ENCODE results near the gene FHOD3. TPM values are rescaled to one million over a fixed set of nuclear protein-coding genes. Genes with fewer than 3 reads are reported as not detected.

The FHOD3 gene
- total and polyA plus RNA-seq, 7 experiments from 2014 or later, result not detected

GRCh38 chr18:36711014-36711725 lies 413.7 kb downstream of the FHOD3 start:
- no peaks in the 10 kb centered on the region for H3K36me3 Mint-ChIP-seq
- CTCF ChIA-PET, result no interaction called here
- Histone ChIP-seq H3K9me3 (ENCODE audit: control insufficient read depth in 2 of 3, low read length in 3 of 3) (no peaks in the 10 kb centered on the region), H3K27ac (ENCODE audit: low read depth, low read length) (no peak overlapping the region), H3K4me1 (ENCODE audit: control insufficient read depth in 2 of 2, insufficient read depth in 2 of 2, low read length in 2 of 2) (no peaks in the 10 kb centered on the region), H3K36me3 (ENCODE audit: control insufficient read depth in 2 of 3, insufficient read depth in 3 of 3, low read length in 3 of 3) (no peaks in the 10 kb centered on the region), H3K4me3 (ENCODE audit: low read length) (no peak overlapping the region), H3K27me3 (ENCODE audit: control insufficient read depth in 2 of 2, insufficient read depth in 2 of 2, low read length in 2 of 2) (no peaks in the 10 kb centered on the region)
- DNase-seq (no peak), ATAC-seq (no peak)
- H3K4me3 Mint-ChIP-seq, result no peak overlapping the region
- no peaks in the 10 kb centered on the region for H3K9me3 Mint-ChIP-seq
- POLR2A ChIA-PET, result no interaction called here
- intact Hi-C loops (cut with micrococcal nuclease), result no loop called here
- H3K4me1 Mint-ChIP-seq, result no peaks in the 10 kb centered on the region
- peaks cover 9 to 26% (median 15%) of the 10 kb centered on the region in 5 donors for H3K27me3 Mint-ChIP-seq
- H3K27ac Mint-ChIP-seq, result no peak overlapping the region

GRCh38 chr18:36711813-36712444 lies 414.4 kb downstream of the FHOD3 start:
- intact Hi-C loops (cut with micrococcal nuclease), result no loop called here
- CTCF ChIA-PET, result no interaction called here
- POLR2A ChIA-PET, result no interaction called here
- H3K27me3 ChIP-seq (ENCODE audit: control insufficient read depth in 2 of 2, insufficient read depth in 2 of 2, low read length in 2 of 2), result no peaks in the 10 kb centered on the region
- H3K4me1 ChIP-seq (ENCODE audit: control insufficient read depth in 2 of 2, insufficient read depth in 2 of 2, low read length in 2 of 2), result no peaks in the 10 kb centered on the region
- Mint-ChIP-seq H3K27ac (no peak overlapping the region), H3K4me1 (no peaks in the 10 kb centered on the region), H3K9me3 (no peaks in the 10 kb centered on the region), H3K27me3 (peaks cover 7 to 21% (median 11%) of the 10 kb centered on the region in 5 donors), H3K4me3 (no peak overlapping the region), H3K36me3 (no peaks in the 10 kb centered on the region)
- H3K4me3 ChIP-seq (ENCODE audit: low read length), result no peak overlapping the region
- DNase-seq (no peak), ATAC-seq (no peak)
- H3K36me3 ChIP-seq (ENCODE audit: control insufficient read depth in 2 of 3, insufficient read depth in 3 of 3, low read length in 3 of 3), result no peaks in the 10 kb centered on the region
- no peaks in the 10 kb centered on the region for H3K9me3 ChIP-seq (ENCODE audit: control insufficient read depth in 2 of 3, low read length in 3 of 3)
- no peak overlapping the region for H3K27ac ChIP-seq (ENCODE audit: low read depth, low read length)

GRCh38 chr18:36714476-36714875 lies 417.0 kb downstream of the FHOD3 start:
- ATAC-seq (no peak), DNase-seq (no peak)
- no peak overlapping the region for H3K4me3 ChIP-seq (ENCODE audit: low read length)
- Mint-ChIP-seq H3K4me1 (no peaks in the 10 kb centered on the region), H3K27me3 (peaks cover 0 to 9% (median 4%) of the 10 kb centered on the region in 5 donors), H3K9me3 (no peaks in the 10 kb centered on the region), H3K4me3 (no peak overlapping the region), H3K36me3 (no peaks in the 10 kb centered on the region), H3K27ac (no peak overlapping the region)
- ChIA-PET CTCF (no interaction called here), POLR2A (no interaction called here)
- H3K36me3 ChIP-seq (ENCODE audit: control insufficient read depth in 2 of 3, insufficient read depth in 3 of 3, low read length in 3 of 3), result no peaks in the 10 kb centered on the region
- H3K27me3 ChIP-seq (ENCODE audit: control insufficient read depth in 2 of 2, insufficient read depth in 2 of 2, low read length in 2 of 2), result no peaks in the 10 kb centered on the region
- H3K4me1 ChIP-seq (ENCODE audit: control insufficient read depth in 2 of 2, insufficient read depth in 2 of 2, low read length in 2 of 2), result no peaks in the 10 kb centered on the region
- no peaks in the 10 kb centered on the region for H3K9me3 ChIP-seq (ENCODE audit: control insufficient read depth in 2 of 3, low read length in 3 of 3)
- no peak overlapping the region for H3K27ac ChIP-seq (ENCODE audit: low read depth, low read length)
- intact Hi-C loops (cut with micrococcal nuclease), result no loop called here

- Histone ChIP-seq H3K27me3 (ENCODE audit: control insufficient read depth in 2 of 2, insufficient read depth in 2 of 2, low read length in 2 of 2) (no peaks in the 10 kb centered on the region), H3K4me3 (ENCODE audit: low read length) (no peak overlapping the region), H3K27ac (ENCODE audit: low read depth, low read length) (no peak overlapping the region), H3K4me1 (ENCODE audit: control insufficient read depth in 2 of 2, insufficient read depth in 2 of 2, low read length in 2 of 2) (no peaks in the 10 kb centered on the region), H3K9me3 (ENCODE audit: control insufficient read depth in 2 of 3, low read length in 3 of 3) (no peaks in the 10 kb centered on the region), H3K36me3 (ENCODE audit: control insufficient read depth in 2 of 3, insufficient read depth in 3 of 3, low read length in 3 of 3) (no peaks in the 10 kb centered on the region)
- CTCF ChIA-PET, result no interaction called here
- H3K9me3 Mint-ChIP-seq, result peaks cover 0 to 1% (median 0%) of the 10 kb centered on the region in 11 donors
- ATAC-seq (no peak), DNase-seq (no peak)
- H3K27ac Mint-ChIP-seq, result no peak overlapping the region
- H3K4me1 Mint-ChIP-seq, result no peaks in the 10 kb centered on the region
- peaks cover 0 to 6% (median 5%) of the 10 kb centered on the region in 5 donors for H3K27me3 Mint-ChIP-seq
- intact Hi-C loops (cut with micrococcal nuclease), result no loop called here
- no peak overlapping the region for H3K4me3 Mint-ChIP-seq
- POLR2A ChIA-PET, result no interaction called here
- no peaks in the 10 kb centered on the region for H3K36me3 Mint-ChIP-seq
These were observed 420.1 kb downstream of the FHOD3 start for GRCh38 chr18:36717422-36718110.

- H3K9me3 ChIP-seq (ENCODE audit: control insufficient read depth in 2 of 3, low read length in 3 of 3), result no peaks in the 10 kb centered on the region
- H3K27ac ChIP-seq (ENCODE audit: low read depth, low read length), result no peak overlapping the region
- intact Hi-C loops (cut with micrococcal nuclease), result no loop called here
- Mint-ChIP-seq H3K27me3 (peaks cover 0 to 5% (median 4%) of the 10 kb centered on the region in 5 donors), H3K36me3 (no peaks in the 10 kb centered on the region), H3K4me3 (no peak overlapping the region), H3K4me1 (no peaks in the 10 kb centered on the region), H3K9me3 (peaks cover 0 to 1% (median 0%) of the 10 kb centered on the region in 11 donors), H3K27ac (no peak overlapping the region)
- no peaks in the 10 kb centered on the region for H3K4me1 ChIP-seq (ENCODE audit: control insufficient read depth in 2 of 2, insufficient read depth in 2 of 2, low read length in 2 of 2)
- H3K4me3 ChIP-seq (ENCODE audit: low read length), result no peak overlapping the region
- H3K36me3 ChIP-seq (ENCODE audit: control insufficient read depth in 2 of 3, insufficient read depth in 3 of 3, low read length in 3 of 3), result no peaks in the 10 kb centered on the region
- POLR2A ChIA-PET, result no interaction called here
- no peak for ATAC-seq
- CTCF ChIA-PET, result no interaction called here
- no peak for DNase-seq
- no peaks in the 10 kb centered on the region for H3K27me3 ChIP-seq (ENCODE audit: control insufficient read depth in 2 of 2, insufficient read depth in 2 of 2, low read length in 2 of 2)
These were observed 421.3 kb downstream of the FHOD3 start for GRCh38 chr18:36718705-36719328.

GRCh38 chr18:36719630-36720029 lies 422.1 kb downstream of the FHOD3 start:
- intact Hi-C loops (cut with micrococcal nuclease), result no loop called here
- ChIA-PET POLR2A (no interaction called here), CTCF (no interaction called here)
- Mint-ChIP-seq H3K4me1 (no peaks in the 10 kb centered on the region), H3K27me3 (peaks cover 2 to 5% (median 4%) of the 10 kb centered on the region in 5 donors), H3K27ac (no peak overlapping the region), H3K9me3 (peaks cover 0 to 1% (median 0%) of the 10 kb centered on the region in 11 donors), H3K36me3 (no peaks in the 10 kb centered on the region), H3K4me3 (no peak overlapping the region)
- Histone ChIP-seq H3K4me3 (ENCODE audit: low read length) (no peak overlapping the region), H3K27me3 (ENCODE audit: control insufficient read depth in 2 of 2, insufficient read depth in 2 of 2, low read length in 2 of 2) (no peaks in the 10 kb centered on the region), H3K4me1 (ENCODE audit: control insufficient read depth in 2 of 2, insufficient read depth in 2 of 2, low read length in 2 of 2) (no peaks in the 10 kb centered on the region), H3K9me3 (ENCODE audit: control insufficient read depth in 2 of 3, low read length in 3 of 3) (no peaks in the 10 kb centered on the region), H3K27ac (ENCODE audit: low read depth, low read length) (no peak overlapping the region), H3K36me3 (ENCODE audit: control insufficient read depth in 2 of 3, insufficient read depth in 3 of 3, low read length in 3 of 3) (no peaks in the 10 kb centered on the region)
- no peak for ATAC-seq
- no peak for DNase-seq

All from naive thymus-derived CD4-positive, alpha-beta T cell (primary cell).